Spleen (tissue), 11 donors: Measurements from ENCODE around the gene CHN1. TPM values are rescaled to one million over a fixed set of nuclear protein-coding genes. Genes with fewer than 3 reads are reported as not detected.

Experiments
- DNase-seq: peaks from one replicate; pipeline ENCODE4 v3.0.0-alpha.2; 2020
- H3K27ac ChIP-seq, 8 donors: fragments of 200-600 bp; sonication (generic) in 7 of 8; 1 replicate in 4 of 8; 2 replicates in 4 of 8; pipeline versions ENCODE4 v1.5.0 to v1.8.0; 2016 to 2021; ENCODE audit warnings: inconsistent platforms in 4 of 8, mild to moderate bottlenecking in 4 of 8, moderate library complexity in 1 of 8
- H3K27me3 ChIP-seq, 7 donors: fragments of 200-600 bp; sonication (generic) in 6 of 7; replicated peaks in 1 of 7; 1 replicate in 4 of 7; 2 replicates in 3 of 7; pipeline versions ENCODE4 v1.5.0 to v1.8.0; 2016 to 2021; ENCODE audit warnings: inconsistent platforms in 3 of 7, mild to moderate bottlenecking in 1 of 7
- H3K36me3 ChIP-seq, 6 donors: fragments of 200-600 bp; sonication (generic) in 5 of 6; 1 replicate in 4 of 6; 2 replicates in 2 of 6; pipeline versions ENCODE4 v1.5.0 to v1.8.0; 2016 to 2021; ENCODE audit warnings: inconsistent platforms in 2 of 6
- H3K4me1 ChIP-seq, 6 donors: fragments of 200-600 bp; sonication (generic) in 5 of 6; 1 replicate in 3 of 6; 2 replicates in 3 of 6; pipeline versions ENCODE4 v1.5.0 to v1.8.0; 2016 to 2021; ENCODE audit warnings: inconsistent platforms in 3 of 6
- H3K4me3 ChIP-seq, 8 donors: fragments of 200-600 bp; sonication (generic) in 7 of 8; 1 replicate in 4 of 8; 2 replicates in 4 of 8; pipeline versions ENCODE4 v1.5.0 to v1.8.0; 2016 to 2021; ENCODE audit warnings: inconsistent platforms in 4 of 8, mild to moderate bottlenecking in 4 of 8, moderate library complexity in 2 of 8
- H3K9me3 ChIP-seq, 8 donors: fragments of 200-600 bp; sonication (generic) in 7 of 8; 1 replicate in 4 of 8; 2 replicates in 4 of 8; pipeline versions ENCODE4 v1.5.0 to v1.8.0; 2016 to 2021; ENCODE audit warnings: inconsistent platforms in 4 of 8
- POLR2A ChIP-seq, 3 donors: fragments of 450-650 bp; IDR thresholded peaks; one replicate each; pipeline ENCODE4 v1.5.1; 2017; ENCODE audit warnings: antibody characterized with exemption in 3 of 3, mild to moderate bottlenecking in 1 of 3
- POLR2AphosphoS5 ChIP-seq, 3 donors: sonication (generic); formaldehyde crosslinking; IDR thresholded peaks; one replicate each; pipeline ENCODE4 v1.5.1; 2017; ENCODE audit warnings: antibody characterized with exemption in 3 of 3
- WGBS, 5 donors: extraction: QIAGEN DNeasy Blood & Tissue Kit in 3 of 5; methylation state at CpG; one replicate each; pipeline versions ENCODE4 v1.1.5 to v1.1.7; 2013 to 2018; 5-methylcytosine and 5-hydroxymethylcytosine counted together
- intact Hi-C: fragments of 100-400 bp; cut with DNase I; formaldehyde crosslinking; loops from one replicate; pipeline ENCODE4 v1.15.0; 2023; ENCODE audit warnings: low total_unique reads
- polyA plus RNA-seq, 3 donors: library from polyadenylated mRNA; stranded (reverse); fragments of 200-250 nt; gene quantifications; one replicate each; pipeline ENCODE4 v1.2.1, GENCODE V29; 2013
- total RNA-seq, 7 donors: library from RNA; depleted of rRNA in 3 of 7; stranded (reverse); fragments of >200 nt in 3 of 7; fragmentation: NEBNext Ultra II Directional in 4 of 7; extraction: Animal tissue kit (Norgen Biotek cat#: 25700) in 4 of 7; gene quantifications; one replicate each; pipeline versions ENCODE4 v1.1.0 to v1.2.1, GENCODE V29; 2016 to 2021
- TF ChIP-seq, protein P1 (sequence below), 11 experiments: fragments of 200-600 bp in 7 of 11; fragments of 450-650 bp in 4 of 11; sonication (generic) in 4 of 11; IDR thresholded peaks in 8 of 11; conservative IDR thresholded peaks in 3 of 11; 1 replicate in 7 of 11; 2 replicates in 4 of 11; pipeline versions ENCODE4 v1.4.0 to v1.8.0; 2016 to 2021; ENCODE audit warnings: antibody characterized with exemption in 11 of 11, inconsistent platforms in 4 of 11, mild to moderate bottlenecking in 1 of 11
- donor health status: healthy with polysubstance abuse.
- donor health status: DM: no; HTN: no; CAD: no; lungs with moderate emphysema.
- donor health status: DM: no; HTN: no; CAD: no.
- donor health status: Bipolar disorder and iron deficiency.
- donor health status: healthy.
- donor health status: DM: no; HTN: no; CAD: no.
- donor health status: DM: yes; HTN: yes; CAD: no.

The CHN1 gene
- total and polyA plus RNA-seq, 10 donors: 5.4 to 14.6 (median 9.7) TPM

- Histone ChIP-seq H3K36me3 (no peaks in the 10 kb centered on the region), H3K27ac (no peak overlapping the region), H3K9me3 (no peaks in the 10 kb centered on the region), H3K4me3 (no peak overlapping the region), H3K4me1 (peaks cover 0 to 42% (median 14%) of the 10 kb centered on the region in 6 donors), H3K27me3 (peaks cover 0 to 64% (median 20%) of the 10 kb centered on the region in 7 donors)
- intact Hi-C loops: no loop called here
- TF ChIP-seq, protein P1, sequence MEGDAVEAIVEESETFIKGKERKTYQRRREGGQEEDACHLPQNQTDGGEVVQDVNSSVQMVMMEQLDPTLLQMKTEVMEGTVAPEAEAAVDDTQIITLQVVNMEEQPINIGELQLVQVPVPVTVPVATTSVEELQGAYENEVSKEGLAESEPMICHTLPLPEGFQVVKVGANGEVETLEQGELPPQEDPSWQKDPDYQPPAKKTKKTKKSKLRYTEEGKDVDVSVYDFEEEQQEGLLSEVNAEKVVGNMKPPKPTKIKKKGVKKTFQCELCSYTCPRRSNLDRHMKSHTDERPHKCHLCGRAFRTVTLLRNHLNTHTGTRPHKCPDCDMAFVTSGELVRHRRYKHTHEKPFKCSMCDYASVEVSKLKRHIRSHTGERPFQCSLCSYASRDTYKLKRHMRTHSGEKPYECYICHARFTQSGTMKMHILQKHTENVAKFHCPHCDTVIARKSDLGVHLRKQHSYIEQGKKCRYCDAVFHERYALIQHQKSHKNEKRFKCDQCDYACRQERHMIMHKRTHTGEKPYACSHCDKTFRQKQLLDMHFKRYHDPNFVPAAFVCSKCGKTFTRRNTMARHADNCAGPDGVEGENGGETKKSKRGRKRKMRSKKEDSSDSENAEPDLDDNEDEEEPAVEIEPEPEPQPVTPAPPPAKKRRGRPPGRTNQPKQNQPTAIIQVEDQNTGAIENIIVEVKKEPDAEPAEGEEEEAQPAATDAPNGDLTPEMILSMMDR (IDR thresholded peaks at IDR 0.05 in 8 of 11, conservative IDR thresholded peaks at IDR 0.05 in 3 of 11): no peak
- TF ChIP-seq POLR2AphosphoS5 (IDR thresholded peaks at IDR 0.05) (no peak), POLR2A (IDR thresholded peaks at IDR 0.05) (no peak)
- DNase-seq: no peak
- 73 to 80% (median 76%) methylated on average over 3 of the region's 3 CpGs for WGBS, 5 donors
Observed at GRCh38 chr2:175002547-175003274, 2.5 kb downstream of the CHN1 start.

DNA sequence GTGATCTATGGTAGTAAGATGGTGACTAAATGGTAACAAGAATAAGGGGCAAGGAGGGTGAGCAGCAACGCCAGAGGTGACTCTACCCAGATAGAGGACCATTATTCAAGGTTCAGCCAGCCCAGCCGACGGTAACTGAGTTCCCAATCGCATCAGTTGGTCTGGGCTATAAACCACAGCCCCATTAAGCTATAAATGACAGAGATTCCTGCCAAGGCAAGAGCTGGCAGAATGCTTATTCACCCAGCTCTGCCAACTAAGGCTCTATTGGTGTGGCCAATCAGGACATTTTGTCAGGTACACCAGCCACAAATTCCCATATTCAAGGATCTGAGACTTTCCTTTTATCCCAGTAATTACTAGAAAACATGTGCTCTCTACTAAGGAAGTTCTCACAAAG lies 3.6 kb downstream of the CHN1 start:
- TF ChIP-seq POLR2AphosphoS5 (IDR thresholded peaks at IDR 0.05): no peak
- TF ChIP-seq POLR2A (IDR thresholded peaks at IDR 0.05): no peak
- TF ChIP-seq, protein P1 (IDR thresholded peaks at IDR 0.05 in 8 of 11, conservative IDR thresholded peaks at IDR 0.05 in 3 of 11): no peak
- intact Hi-C loops: no loop called here
- Histone ChIP-seq H3K36me3 (no peaks in the 10 kb centered on the region), H3K27me3 (peaks cover 0 to 53% (median 20%) of the 10 kb centered on the region in 7 donors), H3K4me1 (peaks cover 0 to 46% (median 14%) of the 10 kb centered on the region in 6 donors), H3K4me3 (no peak overlapping the region), H3K27ac (no peak overlapping the region), H3K9me3 (no peaks in the 10 kb centered on the region)
- WGBS, 5 donors: 89 to 96% (median 94%) methylated on average over 4 of the region's 4 CpGs
- no peak for DNase-seq

GRCh38 chr2:174997110-174997509 lies 8.1 kb downstream of the CHN1 start:
- Histone ChIP-seq H3K36me3 (no peaks in the 10 kb centered on the region), H3K27ac (no peak overlapping the region), H3K9me3 (no peaks in the 10 kb centered on the region), H3K4me1 (peaks cover 0 to 20% (median 0%) of the 10 kb centered on the region in 6 donors), H3K4me3 (no peak overlapping the region), H3K27me3 (peaks cover 0 to 8% (median 0%) of the 10 kb centered on the region in 7 donors)
- TF ChIP-seq POLR2AphosphoS5 (IDR thresholded peaks at IDR 0.05) (no peak), POLR2A (IDR thresholded peaks at IDR 0.05) (no peak)
- TF ChIP-seq, protein P1 (IDR thresholded peaks at IDR 0.05 in 8 of 11, conservative IDR thresholded peaks at IDR 0.05 in 3 of 11): no peak
- intact Hi-C loops: no loop called here
- DNase-seq: no peak
- WGBS, 5 donors: 58 to 86% (median 77%) methylated on average over 3 of the region's 3 CpGs

- H3K27ac ChIP-seq: no peak overlapping the region
- DNase-seq: no peak
- intact Hi-C loops: no loop called here
- no peak overlapping the region for H3K4me3 ChIP-seq
- TF ChIP-seq POLR2AphosphoS5 (IDR thresholded peaks at IDR 0.05) (no peak), POLR2A (IDR thresholded peaks at IDR 0.05) (no peak)
- TF ChIP-seq, protein P1 (IDR thresholded peaks at IDR 0.05 in 8 of 11, conservative IDR thresholded peaks at IDR 0.05 in 3 of 11): no peak
- no peaks in the 10 kb centered on the region for H3K36me3 ChIP-seq
- peaks cover 0 to 3% (median 0%) of the 10 kb centered on the region in 7 donors for H3K27me3 ChIP-seq
- no peaks in the 10 kb centered on the region for H3K9me3 ChIP-seq
- peaks cover 0 to 20% (median 0%) of the 10 kb centered on the region in 6 donors for H3K4me1 ChIP-seq
- 72 to 86% (median 81%) methylated on average over 2 of the region's 2 CpGs for WGBS, 5 donors
Observed at GRCh38 chr2:174996622-174997021, 8.6 kb downstream of the CHN1 start.
